Subcutaneous abdominal adipose tissue (tissue), 5 donors: Measurements from ENCODE around the gene DCTN2.

ENCODE experiments used
- H3K27ac ChIP-seq: one replicate; pipeline ENCODE4 v1.7.0; 2013; ENCODE audit warnings: low read depth, mild to moderate bottlenecking, inconsistent platforms, low read length, moderate library complexity
- H3K27me3 ChIP-seq, 5 donors: one replicate each; pipeline ENCODE4 v1.7.0; 2013; ENCODE audit warnings: low read length in 5 of 5, inconsistent platforms in 1 of 5; ENCODE audit not compliant: control insufficient read depth in 5 of 5, insufficient read depth in 4 of 5
- H3K36me3 ChIP-seq, 5 donors: one replicate each; pipeline ENCODE4 v1.7.0; 2013; ENCODE audit warnings: low read length in 5 of 5; ENCODE audit not compliant: control insufficient read depth in 5 of 5, insufficient read depth in 5 of 5
- H3K4me1 ChIP-seq, 5 donors: one replicate each; pipeline ENCODE4 v1.7.0; 2013; ENCODE audit warnings: low read length in 5 of 5, mild to moderate bottlenecking in 3 of 5, moderate library complexity in 1 of 5; ENCODE audit not compliant: control insufficient read depth in 5 of 5, insufficient read depth in 5 of 5
- H3K4me3 ChIP-seq, 5 donors: one replicate each; pipeline ENCODE4 v1.7.0; 2013; ENCODE audit warnings: low read length in 5 of 5, low read depth in 1 of 5
- H3K9ac ChIP-seq, 5 donors: one replicate each; pipeline ENCODE4 v1.7.0; 2013; ENCODE audit warnings: low read length in 5 of 5, mild to moderate bottlenecking in 4 of 5, moderate library complexity in 3 of 5
- H3K9me3 ChIP-seq, 5 donors: one replicate each; pipeline ENCODE4 v1.7.0; 2013; ENCODE audit warnings: low read length in 5 of 5; ENCODE audit not compliant: control insufficient read depth in 5 of 5
- donor health status: healthy.
- donor health status: healthy.
- donor health status: healthy.
- donor health status: healthy.
- donor health status: healthy.

The DCTN2 gene

DNA sequence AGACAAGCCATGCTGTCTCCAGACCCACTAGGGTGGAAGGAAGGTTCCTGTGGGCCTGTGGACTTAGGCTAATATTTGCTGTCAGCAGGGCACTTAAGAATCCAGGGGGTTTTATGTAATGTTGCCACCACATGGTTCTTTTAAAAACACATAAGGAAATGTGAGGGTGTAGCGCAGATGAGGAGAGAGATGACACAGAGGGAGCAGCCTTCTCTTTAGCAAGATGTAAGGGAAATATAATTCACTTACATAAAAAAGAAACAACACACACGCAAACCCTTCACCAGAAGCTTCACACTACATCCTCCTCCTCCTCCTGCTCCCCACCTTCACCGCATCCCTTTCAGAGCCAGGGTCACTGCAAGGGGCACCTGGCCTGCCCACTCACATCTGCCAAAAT is 39.1 kb upstream of the DCTN2 start:
- no peak overlapping the region for H3K9ac ChIP-seq
- H3K27ac ChIP-seq = no peak overlapping the region

DNA sequence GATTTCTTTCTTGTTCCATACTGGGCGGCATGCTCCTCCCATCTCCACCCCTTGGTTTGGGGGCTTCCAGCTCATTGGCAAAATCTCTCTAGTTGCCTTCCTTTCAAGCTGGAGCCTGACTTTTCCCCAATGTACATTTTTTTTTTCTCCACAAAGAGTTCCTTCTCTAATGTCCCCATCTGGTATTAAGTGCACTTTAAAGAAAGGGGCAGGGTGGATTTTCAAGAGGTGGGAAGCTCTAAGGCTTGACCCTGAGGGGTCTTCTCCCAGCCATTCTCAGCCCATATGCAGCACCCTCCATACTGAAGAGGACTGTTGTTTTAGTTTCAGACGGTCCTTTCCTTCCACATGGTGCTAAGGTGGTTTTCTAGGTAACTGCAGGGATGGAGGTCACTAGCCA is 38.2 kb upstream of the DCTN2 start:
- H3K9me3 ChIP-seq = no peaks in the 10 kb centered on the region
- H3K36me3 ChIP-seq = no peaks in the 10 kb centered on the region
- no peak overlapping the region for H3K4me3 ChIP-seq
- H3K4me1 ChIP-seq = no peaks in the 10 kb centered on the region
- H3K27me3 ChIP-seq = peaks cover 0 to 12% (median 6%) of the 10 kb centered on the region in 5 donors
- no peak overlapping the region for H3K27ac ChIP-seq
- no peak overlapping the region for H3K9ac ChIP-seq

More for the DNA sequence above, 39.1 kb upstream of the DCTN2 start:
- Histone ChIP-seq H3K36me3 (no peaks in the 10 kb centered on the region), H3K27me3 (peaks cover 0 to 10% (median 6%) of the 10 kb centered on the region in 5 donors), H3K4me3 (no peak overlapping the region), H3K9me3 (no peaks in the 10 kb centered on the region), H3K4me1 (peaks cover 2 to 8% (median 8%) of the 10 kb centered on the region in 5 donors)

GRCh38 chr12:57584690-57585089 is 37.7 kb upstream of the DCTN2 start:
- no peak overlapping the region for H3K4me3 ChIP-seq
- H3K27ac ChIP-seq = no peak overlapping the region
- peaks cover 0 to 12% (median 6%) of the 10 kb centered on the region in 5 donors for H3K27me3 ChIP-seq
- H3K4me1 ChIP-seq = no peaks in the 10 kb centered on the region
- no peak overlapping the region for H3K9ac ChIP-seq
- no peaks in the 10 kb centered on the region for H3K9me3 ChIP-seq
- no peaks in the 10 kb centered on the region for H3K36me3 ChIP-seq

DNA sequence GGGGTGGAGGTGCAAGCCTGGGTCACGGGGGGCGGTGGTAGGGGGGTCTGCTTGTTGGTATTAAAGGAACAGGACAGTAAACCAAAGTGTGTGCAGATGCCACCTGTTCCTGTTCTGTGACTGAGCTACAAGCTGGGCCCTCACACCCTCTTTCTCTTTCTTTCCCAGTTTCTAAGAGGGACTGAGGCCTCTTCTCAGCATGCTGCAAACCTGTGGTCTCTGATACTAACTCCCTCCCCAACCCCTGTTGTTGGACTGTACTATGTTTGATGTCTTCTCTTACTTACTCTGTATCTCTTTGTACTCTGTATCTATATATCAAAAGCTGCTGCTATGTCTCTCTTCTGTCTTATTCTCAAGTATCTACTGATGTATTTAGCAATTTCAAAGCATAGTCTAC is 37.1 kb upstream of the DCTN2 start:
- Histone ChIP-seq H3K4me3 (no peak overlapping the region), H3K27me3 (peaks cover 0 to 12% (median 6%) of the 10 kb centered on the region in 5 donors), H3K36me3 (no peaks in the 10 kb centered on the region), H3K9ac (no peak overlapping the region), H3K4me1 (no peaks in the 10 kb centered on the region), H3K27ac (no peak overlapping the region), H3K9me3 (no peaks in the 10 kb centered on the region)

- H3K9me3 ChIP-seq = no peaks in the 10 kb centered on the region
Measured at GRCh38 chr12:57583008-57583831, 36.2 kb upstream of the DCTN2 start.

GRCh38 chr12:57582440-57582839 is 35.4 kb upstream of the DCTN2 start:
- H3K9me3 ChIP-seq = no peaks in the 10 kb centered on the region
- H3K27ac ChIP-seq = no peak overlapping the region
- H3K27me3 ChIP-seq = peaks cover 0 to 10% (median 0%) of the 10 kb centered on the region in 5 donors
- H3K9ac ChIP-seq = no peak overlapping the region
- no peak overlapping the region for H3K4me3 ChIP-seq
- no peaks in the 10 kb centered on the region for H3K4me1 ChIP-seq
- H3K36me3 ChIP-seq = no peaks in the 10 kb centered on the region

More at GRCh38 chr12:57583008-57583831, 36.2 kb upstream of the DCTN2 start:
- Histone ChIP-seq H3K4me1 (no peaks in the 10 kb centered on the region), H3K9ac (no peak overlapping the region), H3K27ac (no peak overlapping the region), H3K27me3 (peaks cover 0 to 11% (median 5%) of the 10 kb centered on the region in 5 donors), H3K4me3 (no peak overlapping the region), H3K36me3 (no peaks in the 10 kb centered on the region)

GRCh38 chr12:57581802-57582201 is 34.8 kb upstream of the DCTN2 start:
- Histone ChIP-seq H3K4me3 (no peak overlapping the region), H3K9ac (no peak overlapping the region), H3K9me3 (no peaks in the 10 kb centered on the region), H3K36me3 (no peaks in the 10 kb centered on the region), H3K27ac (no peak overlapping the region), H3K4me1 (no peaks in the 10 kb centered on the region), H3K27me3 (peaks cover 0 to 10% (median 0%) of the 10 kb centered on the region in 5 donors)

- H3K27ac ChIP-seq = no peak overlapping the region
- no peaks in the 10 kb centered on the region for H3K9me3 ChIP-seq
- H3K9ac ChIP-seq = no peak overlapping the region
- peaks cover 0 to 7% (median 3%) of the 10 kb centered on the region in 5 donors for H3K27me3 ChIP-seq
- H3K36me3 ChIP-seq = no peaks in the 10 kb centered on the region
- H3K4me1 ChIP-seq = no peaks in the 10 kb centered on the region
- H3K4me3 ChIP-seq = no peak overlapping the region
Measured at GRCh38 chr12:57580466-57580795, 33.4 kb upstream of the DCTN2 start.

DNA sequence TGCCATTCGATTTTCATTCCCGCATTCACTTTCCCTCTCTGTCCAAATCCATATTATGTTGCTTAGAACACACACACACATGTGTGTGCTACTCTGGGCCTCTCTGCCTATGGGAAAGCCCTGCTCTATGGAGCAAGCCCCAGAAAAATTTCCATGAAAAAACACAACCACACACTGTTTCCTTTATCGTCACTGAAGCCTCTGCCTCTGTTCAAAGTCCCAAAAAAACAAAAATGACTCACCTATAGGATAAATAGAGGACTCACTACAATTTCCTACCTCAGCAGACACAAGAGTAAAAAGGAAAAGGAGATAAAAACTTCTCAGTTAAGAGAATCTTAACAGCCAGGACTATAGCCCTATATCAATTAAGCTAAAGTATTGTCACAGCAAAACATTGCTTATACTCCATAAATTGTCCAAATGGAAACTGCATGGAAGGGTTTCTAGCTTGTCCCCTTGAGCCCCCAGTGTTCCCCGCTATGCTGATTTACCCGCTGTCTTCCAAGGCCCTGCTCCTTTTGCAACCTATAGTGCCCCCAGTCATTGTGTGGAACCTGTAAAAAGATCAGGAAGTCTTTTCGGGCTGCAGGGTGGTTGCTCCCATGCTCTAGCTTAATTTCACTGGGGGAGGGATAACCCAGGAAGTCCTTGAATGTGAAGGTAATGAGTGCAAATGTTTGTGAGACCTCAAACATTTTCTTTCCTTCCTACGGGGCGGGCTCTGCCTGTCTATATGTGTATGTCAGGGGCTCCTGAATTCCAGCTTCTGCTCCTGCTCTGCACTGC is 32.9 kb upstream of the DCTN2 start:
- H3K27ac ChIP-seq = no peak overlapping the region
- peaks cover 0 to 8% (median 3%) of the 10 kb centered on the region in 5 donors for H3K27me3 ChIP-seq
- H3K36me3 ChIP-seq = no peaks in the 10 kb centered on the region
- no peak overlapping the region for H3K9ac ChIP-seq
- no peak overlapping the region for H3K4me3 ChIP-seq
- H3K4me1 ChIP-seq = no peaks in the 10 kb centered on the region
- H3K9me3 ChIP-seq = no peaks in the 10 kb centered on the region

GRCh38 chr12:57579011-57579410 is 32.0 kb upstream of the DCTN2 start:
- Histone ChIP-seq H3K9me3 (no peaks in the 10 kb centered on the region), H3K4me1 (no peaks in the 10 kb centered on the region), H3K4me3 (no peak overlapping the region), H3K27me3 (peaks cover 0 to 10% (median 3%) of the 10 kb centered on the region in 5 donors), H3K36me3 (no peaks in the 10 kb centered on the region), H3K9ac (no peak overlapping the region), H3K27ac (no peak overlapping the region)
